ENCODE data around the gene ANKRD65. TPM values are rescaled to one million over a fixed set of nuclear protein-coding genes. Genes with fewer than 3 reads are reported as not detected.
"Not testable (repeated sequence)": the region's sequence is repeated elsewhere in the genome, so short reads cannot be mapped to it uniquely, and the experiment has no call there.

ANKRD65 gene
- total RNA-seq, 2 experiments from 2014 or later: not detected

DNA sequence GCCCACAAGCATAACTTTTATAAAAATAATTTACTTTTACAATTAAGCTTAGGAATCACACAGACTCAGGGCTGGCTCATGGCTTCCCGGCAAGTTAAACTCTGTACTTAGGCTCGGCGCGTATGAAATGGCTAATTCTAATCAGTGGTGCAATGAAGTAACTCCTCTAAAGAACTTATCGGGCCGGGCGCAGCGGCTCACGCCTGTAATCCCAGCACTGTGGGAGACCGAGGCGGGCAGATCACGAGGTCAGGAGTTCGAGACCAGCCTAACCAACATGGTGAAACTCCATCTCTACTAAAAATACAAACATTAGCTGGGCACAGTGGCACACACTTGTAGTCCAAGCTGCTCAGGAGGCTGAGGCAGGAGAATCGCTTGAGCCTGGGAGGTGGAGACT is 51.0 kb downstream of the ANKRD65 start:
- H3K4me1 Mint-ChIP-seq: peaks cover 16% of the 10 kb centered on the region
- H3K27me3 Mint-ChIP-seq, H3K27ac Mint-ChIP-seq, H3K9me3 Mint-ChIP-seq, H3K4me3 Mint-ChIP-seq, H3K36me3 Mint-ChIP-seq, DNase-seq: not testable (repeated sequence)

Other genes starting within 250 kb of the ANKRD65 start
- not detected for gene TTLL10, start 247.4 kb downstream of the ANKRD65 start, total RNA-seq
- 10 to 100 TPM; 52.5 to 53.3 TPM for gene TNFRSF18, start 214.7 kb downstream of the ANKRD65 start, total RNA-seq
- 100 to 1,000 TPM; 110 to 111 TPM for gene TNFRSF4, start 207.1 kb downstream of the ANKRD65 start, total RNA-seq
- 10 to 100 TPM; 85.9 to 95.9 TPM for gene SDF4, start 189.3 kb downstream of the ANKRD65 start, total RNA-seq
- gene B3GALT6, start 189.0 kb downstream of the ANKRD65 start, total RNA-seq: 10 to 100 TPM; 17.5 to 18.9 TPM
- 1 to 10 TPM; 2.4 to 3.8 TPM for gene C1QTNF12, start 174.6 kb downstream of the ANKRD65 start, total RNA-seq
- gene UBE2J2, start 147.4 kb downstream of the ANKRD65 start, total RNA-seq: 10 to 100 TPM; 69.9 to 70.6 TPM
- 1 to 10 TPM; 4.9 to 6.9 TPM for gene SCNN1D, start 140.8 kb downstream of the ANKRD65 start, total RNA-seq
- 10 to 100 TPM; 26.6 to 28.4 TPM for gene ACAP3, start 113.3 kb downstream of the ANKRD65 start, total RNA-seq
- 10 to 100 TPM; 29.6 to 30.0 TPM for gene PUSL1, start 112.7 kb downstream of the ANKRD65 start, total RNA-seq
- gene INTS11, start 96.6 kb downstream of the ANKRD65 start, total RNA-seq: 100 to 1,000 TPM; 111 to 113 TPM
- gene CPTP, start 96.5 kb downstream of the ANKRD65 start, total RNA-seq: 10 to 100 TPM; 12.2 to 13.7 TPM
- under 1 TPM; 0.06 to 0.20 TPM for gene TAS1R3, start 90.0 kb downstream of the ANKRD65 start, total RNA-seq
- 10 to 100 TPM; 26.8 to 29.0 TPM for gene DVL1, start 71.9 kb downstream of the ANKRD65 start, total RNA-seq
- under 1 TPM; 0.50 to 0.97 TPM for gene MXRA8, start 62.7 kb downstream of the ANKRD65 start, total RNA-seq
- gene AURKAIP1, start 46.1 kb downstream of the ANKRD65 start, total RNA-seq: 100 to 1,000 TPM; 143 to 144 TPM
- 10 to 100 TPM; 91.6 to 92.2 TPM for gene CCNL2, start 21.9 kb downstream of the ANKRD65 start, total RNA-seq
- 100 to 1,000 TPM; 181 to 182 TPM for gene MRPL20, start 14.0 kb downstream of the ANKRD65 start, total RNA-seq
- gene VWA1, start 14.4 kb upstream of the ANKRD65 start, total RNA-seq: under 1 TPM; 0.25 to 0.44 TPM
- 1 to 10 TPM; 1.3 to 1.5 TPM for gene ATAD3C, start 28.4 kb upstream of the ANKRD65 start, total RNA-seq
- gene ATAD3B, start 50.5 kb upstream of the ANKRD65 start, total RNA-seq: 10 to 100 TPM; 75.7 to 77.4 TPM
- 10 to 100 TPM; 87.9 to 89.2 TPM for gene ATAD3A, start 90.9 kb upstream of the ANKRD65 start, total RNA-seq
- under 1 TPM in 1 of 2 experiments, not detected in 1; 0.88 TPM for gene TMEM240, start 119.3 kb upstream of the ANKRD65 start, total RNA-seq
- gene SSU72, start 153.6 kb upstream of the ANKRD65 start, total RNA-seq: 100 to 1,000 TPM; 124 to 131 TPM
- 1 to 10 TPM; 2.9 to 3.3 TPM for gene FNDC10, start 178.9 kb upstream of the ANKRD65 start, total RNA-seq
- 10 to 100 TPM; 33.1 to 38.7 TPM for gene MIB2, start 194.2 kb upstream of the ANKRD65 start, total RNA-seq
- gene MMP23B, start 210.9 kb upstream of the ANKRD65 start, total RNA-seq: 1 to 10 TPM; 1.4 to 2.3 TPM
- 10 to 100 TPM; 42.2 to 43.3 TPM for gene CDK11B, start 237.7 kb upstream of the ANKRD65 start, total RNA-seq